ENCODE measurements around the gene ACAT2. TPM values are rescaled to one million over a fixed set of nuclear protein-coding genes. Genes with fewer than 3 reads are reported as not detected.
"Not testable (repeated sequence)": the region's sequence is repeated elsewhere in the genome, so short reads cannot be mapped to it uniquely, and the experiment has no call there.

ACAT2 gene
- total RNA-seq, 1 experiment from 2014 or later = 46.0 TPM

DNA sequence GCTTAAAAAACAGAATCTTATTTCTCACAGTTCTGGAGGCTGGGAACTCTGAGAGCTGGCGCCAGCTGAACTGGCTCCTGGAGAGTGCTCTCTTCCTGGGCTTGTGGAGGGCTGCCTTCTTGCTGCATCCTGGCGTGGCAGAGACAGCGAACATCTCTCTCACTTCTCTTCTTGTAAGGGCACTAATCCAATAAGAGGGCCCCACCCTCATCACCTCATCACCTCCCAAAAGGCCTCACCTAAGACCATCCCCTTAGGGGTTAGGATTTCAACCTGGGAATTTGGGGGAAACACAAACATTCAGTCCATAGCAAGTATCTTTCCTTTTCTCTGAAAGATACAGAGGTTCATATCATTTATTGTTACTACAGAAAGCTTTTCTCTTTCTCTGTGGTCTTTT is 62.1 kb downstream of the ACAT2 start:
- Mint-ChIP-seq H3K4me1 (ENCODE audit: insufficient read depth, unreplicated experiment) (no peaks in the 10 kb centered on the region), H3K27ac (ENCODE audit: low read depth, unreplicated experiment) (no peak overlapping the region), H3K27me3 (ENCODE audit: insufficient read depth, unreplicated experiment) (peaks cover 15% of the 10 kb centered on the region), H3K4me3 (ENCODE audit: unreplicated experiment) (no peak overlapping the region), H3K36me3 (ENCODE audit: insufficient read depth, unreplicated experiment) (no peaks in the 10 kb centered on the region), H3K9me3 (ENCODE audit: unreplicated experiment) (no peaks in the 10 kb centered on the region)
- intact Hi-C loops (cut with micrococcal nuclease) = no loop called here
- ChIA-PET POLR2A (no interaction called here), CTCF (interaction anchor here (0.6 kb wide), 1 partner anchor 92 kb away, joined by 3 read pairs; no protein-coding TSS in a partner anchor)
- no TSS peak for BruUV-seq (replicated peaks)
- TF ChIP-seq, protein P1, sequence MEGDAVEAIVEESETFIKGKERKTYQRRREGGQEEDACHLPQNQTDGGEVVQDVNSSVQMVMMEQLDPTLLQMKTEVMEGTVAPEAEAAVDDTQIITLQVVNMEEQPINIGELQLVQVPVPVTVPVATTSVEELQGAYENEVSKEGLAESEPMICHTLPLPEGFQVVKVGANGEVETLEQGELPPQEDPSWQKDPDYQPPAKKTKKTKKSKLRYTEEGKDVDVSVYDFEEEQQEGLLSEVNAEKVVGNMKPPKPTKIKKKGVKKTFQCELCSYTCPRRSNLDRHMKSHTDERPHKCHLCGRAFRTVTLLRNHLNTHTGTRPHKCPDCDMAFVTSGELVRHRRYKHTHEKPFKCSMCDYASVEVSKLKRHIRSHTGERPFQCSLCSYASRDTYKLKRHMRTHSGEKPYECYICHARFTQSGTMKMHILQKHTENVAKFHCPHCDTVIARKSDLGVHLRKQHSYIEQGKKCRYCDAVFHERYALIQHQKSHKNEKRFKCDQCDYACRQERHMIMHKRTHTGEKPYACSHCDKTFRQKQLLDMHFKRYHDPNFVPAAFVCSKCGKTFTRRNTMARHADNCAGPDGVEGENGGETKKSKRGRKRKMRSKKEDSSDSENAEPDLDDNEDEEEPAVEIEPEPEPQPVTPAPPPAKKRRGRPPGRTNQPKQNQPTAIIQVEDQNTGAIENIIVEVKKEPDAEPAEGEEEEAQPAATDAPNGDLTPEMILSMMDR (IDR thresholded peaks at IDR 0.05; ENCODE audit: unreplicated experiment) = no peak
- no peak for DNase-seq (ENCODE audit: unreplicated experiment)

DNA sequence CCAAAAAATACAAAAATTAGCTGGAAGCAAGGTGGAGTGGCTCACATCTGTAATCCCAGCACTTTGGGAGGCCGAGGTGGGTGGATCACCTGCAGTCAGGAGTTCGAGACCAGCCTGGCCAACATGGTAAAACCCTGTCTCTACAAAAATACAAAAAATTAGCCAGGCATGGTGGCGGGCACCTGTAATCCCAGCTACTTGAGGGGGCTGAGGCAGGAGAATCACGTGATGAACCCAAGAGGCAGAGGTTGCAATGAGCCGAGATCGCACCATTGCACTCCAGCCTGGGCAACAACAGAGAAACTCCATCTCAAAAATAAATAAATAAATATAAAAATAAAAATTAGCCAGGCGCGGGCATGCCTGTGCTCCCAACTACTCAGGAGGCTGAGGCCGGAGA is 62.8 kb downstream of the ACAT2 start:
- H3K27me3 Mint-ChIP-seq (ENCODE audit: insufficient read depth, unreplicated experiment); POLR2A ChIA-PET; H3K9me3 Mint-ChIP-seq (ENCODE audit: unreplicated experiment); H3K27ac Mint-ChIP-seq (ENCODE audit: low read depth, unreplicated experiment); intact Hi-C loops (cut with micrococcal nuclease); H3K4me3 Mint-ChIP-seq (ENCODE audit: unreplicated experiment); BruUV-seq (replicated peaks); DNase-seq (ENCODE audit: unreplicated experiment); H3K36me3 Mint-ChIP-seq (ENCODE audit: insufficient read depth, unreplicated experiment); H3K4me1 Mint-ChIP-seq (ENCODE audit: insufficient read depth, unreplicated experiment): not testable (repeated sequence)
- CTCF ChIA-PET = interaction anchor here (0.6 kb wide), 1 partner anchor 93 kb away, joined by 3 read pairs; no protein-coding TSS in a partner anchor

DNA sequence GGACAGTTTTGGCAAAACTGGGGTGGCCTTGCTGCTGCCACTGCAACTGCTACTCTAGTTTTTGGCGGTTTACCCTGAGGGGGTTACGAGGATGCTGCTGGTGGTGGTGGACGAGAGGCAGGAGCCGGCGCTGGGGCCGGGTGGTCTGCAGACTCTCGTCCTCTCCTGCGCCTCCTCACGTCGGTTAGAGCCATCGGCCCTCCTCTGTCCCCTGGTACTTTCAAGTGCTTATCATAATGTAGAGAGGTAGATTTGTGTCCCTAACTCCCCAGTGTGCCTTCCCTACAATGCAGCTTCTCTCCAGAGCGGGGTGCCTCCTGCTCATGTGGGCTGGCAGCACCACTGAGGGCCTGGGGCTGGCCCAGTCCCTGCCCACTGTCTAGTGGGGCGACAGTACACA is 64.2 kb downstream of the ACAT2 start:
- H3K36me3 Mint-ChIP-seq (ENCODE audit: insufficient read depth, unreplicated experiment) = no peaks in the 10 kb centered on the region
- ChIA-PET POLR2A (interaction anchor here (0.7 kb wide), 1 partner anchor 755 kb away, joined by 3 read pairs; no protein-coding TSS in a partner anchor), CTCF (no interaction called here)
- no peaks in the 10 kb centered on the region for H3K9me3 Mint-ChIP-seq (ENCODE audit: unreplicated experiment)
- intact Hi-C loops (cut with micrococcal nuclease) = no loop called here
- TF ChIP-seq, protein P1 (IDR thresholded peaks at IDR 0.05; ENCODE audit: unreplicated experiment) = no peak
- H3K27ac Mint-ChIP-seq (ENCODE audit: low read depth, unreplicated experiment) = no peak overlapping the region
- no peaks in the 10 kb centered on the region for H3K4me1 Mint-ChIP-seq (ENCODE audit: insufficient read depth, unreplicated experiment)
- DNase-seq (ENCODE audit: unreplicated experiment) = no peak
- H3K4me3 Mint-ChIP-seq (ENCODE audit: unreplicated experiment) = no peak overlapping the region
- H3K27me3 Mint-ChIP-seq (ENCODE audit: insufficient read depth, unreplicated experiment) = peaks cover 11% of the 10 kb centered on the region
- BruUV-seq (replicated peaks) = no TSS peak

DNA sequence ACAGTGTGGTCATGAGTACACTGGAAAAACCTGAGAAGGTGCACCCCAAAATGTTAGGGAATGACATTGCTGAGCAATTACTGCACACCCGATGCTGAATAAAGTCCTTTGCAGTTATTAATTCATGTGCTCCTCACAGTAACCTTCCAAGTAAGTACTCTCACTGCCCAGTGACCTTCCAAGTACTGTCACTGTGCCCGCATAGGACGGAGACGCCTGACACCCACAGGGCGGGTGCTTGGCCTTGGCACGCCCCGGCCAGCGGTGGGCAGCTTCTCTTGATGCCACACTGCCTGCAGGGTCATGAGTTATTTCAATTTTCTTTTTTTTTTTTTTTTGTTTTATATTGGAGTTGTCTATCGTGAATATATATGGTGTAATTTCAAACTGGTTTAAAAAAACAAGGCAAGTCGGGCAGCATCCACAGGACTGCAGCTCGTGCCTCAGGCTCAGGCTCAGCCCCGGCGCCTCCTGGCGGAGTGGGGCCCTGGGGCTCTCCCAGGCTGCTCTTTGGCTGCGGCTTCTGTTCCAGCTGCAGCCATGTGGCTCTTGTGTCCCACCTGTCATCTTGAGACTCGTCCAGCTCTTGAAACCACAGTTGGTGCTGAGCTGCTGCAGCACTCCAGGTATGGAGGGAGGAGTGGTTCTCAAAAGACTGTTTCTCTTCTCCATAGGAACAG is 65.3 kb downstream of the ACAT2 start:
- intact Hi-C loops (cut with micrococcal nuclease) = no loop called here
- DNase-seq (ENCODE audit: unreplicated experiment) = no peak
- no peak overlapping the region for H3K27ac Mint-ChIP-seq (ENCODE audit: low read depth, unreplicated experiment)
- H3K9me3 Mint-ChIP-seq (ENCODE audit: unreplicated experiment) = no peaks in the 10 kb centered on the region
- ChIA-PET CTCF (interaction anchor here (0.6 to 0.7 kb wide), 2 partner anchors 25 to 96 kb away, joined by 3 to 5 read pairs; no protein-coding TSS in a partner anchor), POLR2A (no interaction called here)
- peaks cover 18% of the 10 kb centered on the region for H3K27me3 Mint-ChIP-seq (ENCODE audit: insufficient read depth, unreplicated experiment)
- TF ChIP-seq, protein P1 (IDR thresholded peaks at IDR 0.05; ENCODE audit: unreplicated experiment) = no peak
- H3K4me3 Mint-ChIP-seq (ENCODE audit: unreplicated experiment) = no peak overlapping the region
- no peaks in the 10 kb centered on the region for H3K4me1 Mint-ChIP-seq (ENCODE audit: insufficient read depth, unreplicated experiment)
- H3K36me3 Mint-ChIP-seq (ENCODE audit: insufficient read depth, unreplicated experiment) = no peaks in the 10 kb centered on the region
- BruUV-seq (replicated peaks) = no TSS peak
